LoVo (cell line): ENCODE results near the gene COG8.

Source experiments
- DNase-seq: peaks from one replicate; pipeline ENCODE4 v3.0.0-alpha.2; 2016; ENCODE audit warnings: low spot score

The COG8 gene

GRCh38 chr16:69285240-69285639, 54.1 kb downstream of the COG8 start:
- DNase-seq = no peak

GRCh38 chr16:69283851-69284250, 55.5 kb downstream of the COG8 start:
- no peak for DNase-seq

DNA sequence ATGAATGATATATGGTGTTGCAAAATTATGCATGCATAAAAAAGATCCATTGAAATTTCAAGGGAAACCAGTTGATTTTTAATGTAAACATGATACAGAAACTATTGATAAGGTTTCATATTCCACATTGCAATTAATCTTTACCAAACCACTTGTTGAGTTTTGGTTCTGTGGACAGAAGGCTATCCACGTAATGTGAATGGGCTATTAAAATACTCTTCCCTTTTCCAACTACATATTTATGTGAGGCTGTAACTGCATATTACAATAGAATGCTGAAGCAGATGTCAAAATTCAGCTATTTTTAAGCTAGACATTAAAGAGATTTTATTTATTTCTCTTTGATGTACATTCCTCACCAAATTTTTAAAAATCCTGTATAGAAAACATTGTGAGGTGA, 62.0 kb downstream of the COG8 start:
- no peak for DNase-seq
